ENCODE results near the gene SLC5A10.

- TF ChIP-seq CTCF (IDR thresholded peaks at IDR 0.05): no peak
- no peak for TF ChIP-seq POLR2A (IDR thresholded peaks at IDR 0.05)
Measured at GRCh38 chr17:18946536-18946935, 5.4 kb upstream of the SLC5A10 start.
